Progenitor cell of endocrine pancreas (in vitro differentiated cells): ENCODE results near the gene PRODH. TPM values are rescaled to one million over a fixed set of nuclear protein-coding genes. Genes with fewer than 3 reads are reported as not detected.
"Not testable (repeated sequence)": the region's sequence is repeated elsewhere in the genome, so short reads cannot be mapped to it uniquely, and the experiment has no call there.

Source experiments
- DNase-seq: peaks from one replicate; pipeline ENCODE4 v3.0.0; 2021; ENCODE audit warnings: low spot score; ENCODE audit not compliant: unreplicated experiment
- H3K27ac Mint-ChIP-seq: 2 replicates; pipeline ENCODE4 v1.8.0; 2021; ENCODE audit warnings: mild to moderate bottlenecking, moderate library complexity, mixed read lengths
- H3K27me3 Mint-ChIP-seq: 2 replicates; pipeline ENCODE4 v1.8.0; 2021; ENCODE audit warnings: mixed read lengths
- H3K36me3 Mint-ChIP-seq: 2 replicates; pipeline ENCODE4 v1.8.0; 2022; ENCODE audit warnings: mixed read lengths; ENCODE audit not compliant: insufficient read depth
- H3K4me1 Mint-ChIP-seq: 2 replicates; pipeline ENCODE4 v1.8.0; 2021; ENCODE audit warnings: low read depth, mixed read lengths
- H3K4me3 Mint-ChIP-seq: 2 replicates; pipeline ENCODE4 v1.8.0; 2021; ENCODE audit warnings: low read depth, mild to moderate bottlenecking, moderate library complexity, mixed read lengths
- H3K9me3 Mint-ChIP-seq: 2 replicates; pipeline ENCODE4 v1.8.0; 2021; ENCODE audit warnings: low read depth, mixed read lengths
- total RNA-seq: library from RNA; stranded (reverse); gene quantifications from 2 replicates; pipeline ENCODE4 v1.2.1, GENCODE V29; 2021
- TF ChIP-seq, protein P1 (sequence below): fragments of 200-600 bp; sonication (generic); IDR thresholded peaks from one replicate; pipeline ENCODE4 v1.5.0; 2021; ENCODE audit warnings: antibody characterized with exemption, mild to moderate bottlenecking; ENCODE audit not compliant: unreplicated experiment

PRODH gene
- total RNA-seq, 1 donor from 2014 or later = 6.4 TPM

DNA sequence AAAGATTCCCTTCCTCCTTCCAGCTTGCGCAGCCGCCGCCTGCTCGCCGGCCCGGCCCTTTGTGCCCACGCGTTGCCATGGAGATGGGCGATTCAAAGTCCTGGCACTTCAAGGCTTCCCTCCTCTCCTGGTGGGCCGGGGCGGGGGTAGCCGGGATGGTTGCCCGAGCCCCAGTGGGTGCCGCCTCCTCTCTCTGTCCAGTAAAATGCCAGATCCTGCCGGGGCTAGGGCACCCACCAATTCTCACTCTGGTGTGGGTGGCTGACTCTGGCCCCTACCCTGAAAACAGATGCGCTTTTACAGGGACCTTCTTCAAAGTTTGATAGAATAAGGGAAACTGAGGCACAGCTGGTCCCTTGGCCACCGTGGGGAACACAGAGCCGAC, 22.2 kb upstream of the PRODH start:
- H3K36me3 Mint-ChIP-seq, H3K27ac Mint-ChIP-seq, H3K4me1 Mint-ChIP-seq, H3K27me3 Mint-ChIP-seq, H3K9me3 Mint-ChIP-seq, H3K4me3 Mint-ChIP-seq, DNase-seq: not testable (repeated sequence)

DNA sequence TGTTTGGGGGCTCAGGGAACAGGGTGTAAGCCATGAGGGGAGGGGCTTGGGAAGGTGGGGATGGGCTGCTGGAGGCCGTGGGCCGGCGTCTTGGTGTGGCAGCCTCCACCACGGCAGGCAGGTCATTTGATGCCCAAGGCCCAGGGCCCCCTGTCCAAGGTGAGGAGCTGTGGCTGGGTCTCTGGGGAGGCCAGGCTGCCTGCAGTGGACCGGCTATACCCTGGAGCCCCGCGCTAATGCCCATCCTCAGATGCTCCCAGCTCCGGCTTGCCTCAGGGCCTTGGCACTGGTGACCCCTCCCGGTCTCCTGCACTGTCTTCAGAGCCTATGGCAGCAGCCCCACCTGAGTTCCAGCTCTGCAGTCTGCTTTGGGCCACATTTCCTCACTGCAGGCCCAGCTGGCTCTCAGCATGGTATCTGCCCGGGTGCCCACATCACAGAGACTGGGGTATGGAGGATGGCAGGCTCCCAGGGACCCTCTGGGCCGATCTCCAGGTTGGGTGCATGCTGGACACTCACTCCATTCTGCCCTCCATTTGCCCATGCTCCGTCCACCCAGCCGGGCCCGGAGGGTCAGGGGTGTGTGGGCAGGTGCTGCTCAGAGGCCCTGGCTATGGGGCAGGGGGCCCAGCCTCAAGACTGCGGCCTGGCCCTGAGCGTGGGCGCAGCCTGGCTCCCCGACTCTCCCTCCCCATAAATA, 21.7 kb upstream of the PRODH start:
- not testable (repeated sequence) for H3K4me3 Mint-ChIP-seq

DNA sequence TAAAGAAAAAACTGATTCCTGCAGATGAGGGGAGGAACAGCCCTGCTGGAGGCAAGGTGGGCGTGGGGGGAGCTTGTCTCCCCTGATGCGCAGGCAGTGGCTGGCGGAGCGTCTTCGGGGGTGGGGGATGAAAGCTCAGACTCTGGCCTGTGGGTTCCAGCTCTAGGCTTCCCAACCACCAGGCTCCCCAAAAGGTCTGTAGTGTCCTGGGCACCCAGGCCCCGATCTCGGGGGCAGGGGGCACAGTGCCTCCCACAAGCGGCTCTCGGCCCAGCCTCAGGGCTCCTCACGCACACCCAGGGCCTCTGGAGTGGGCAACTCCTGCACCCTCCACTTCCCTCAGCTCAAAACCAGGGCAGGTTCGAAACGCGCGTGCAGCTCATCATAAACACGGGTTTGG, 20.9 kb upstream of the PRODH start:
- H3K9me3 Mint-ChIP-seq, DNase-seq, H3K27ac Mint-ChIP-seq, H3K4me1 Mint-ChIP-seq, H3K27me3 Mint-ChIP-seq, H3K36me3 Mint-ChIP-seq, H3K4me3 Mint-ChIP-seq: not testable (repeated sequence)

More for the DNA sequence above, 21.7 kb upstream of the PRODH start:
- H3K27ac Mint-ChIP-seq, H3K9me3 Mint-ChIP-seq, H3K36me3 Mint-ChIP-seq, DNase-seq, H3K27me3 Mint-ChIP-seq, H3K4me1 Mint-ChIP-seq: not testable (repeated sequence)

DNA sequence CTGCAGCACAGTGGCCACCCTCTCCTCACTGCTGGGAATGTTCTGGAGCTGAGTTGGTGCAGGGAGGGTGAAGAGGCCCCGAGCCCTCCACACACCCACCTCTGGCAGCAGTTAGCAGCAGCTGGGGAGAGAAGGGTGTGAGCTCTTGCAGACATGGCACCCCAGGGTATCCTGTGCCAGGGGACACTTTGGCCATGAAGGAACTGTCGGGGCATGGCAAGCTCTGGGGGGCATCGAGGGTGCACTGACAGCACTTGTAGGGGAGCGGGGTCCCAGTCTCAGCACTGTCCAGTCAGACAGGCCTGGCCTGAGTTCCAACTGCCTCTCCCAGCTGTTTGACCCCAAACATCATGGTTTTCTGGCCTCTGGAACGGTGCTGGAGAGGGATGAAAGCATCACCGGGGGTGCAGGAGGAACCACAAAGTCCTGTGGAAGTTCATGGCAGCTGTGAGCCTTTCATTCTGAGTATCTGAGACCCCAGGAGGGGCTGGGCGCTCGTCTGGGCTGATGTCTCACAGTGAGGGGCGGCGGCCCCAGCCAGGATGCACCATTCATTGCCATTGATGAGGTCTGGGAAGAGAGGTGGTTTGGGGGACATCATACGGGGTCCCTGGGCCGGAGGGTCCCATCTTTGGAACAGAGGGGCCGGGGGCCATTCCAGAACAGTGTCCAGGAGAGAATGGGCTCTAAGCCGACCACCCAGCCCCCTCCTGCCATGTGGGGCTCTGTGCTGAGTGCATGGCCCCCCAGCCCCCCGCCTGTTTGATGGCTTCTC, 20.2 kb upstream of the PRODH start:
- not testable (repeated sequence) for H3K4me3 Mint-ChIP-seq, H3K27me3 Mint-ChIP-seq, H3K27ac Mint-ChIP-seq, DNase-seq, H3K9me3 Mint-ChIP-seq, H3K4me1 Mint-ChIP-seq, H3K36me3 Mint-ChIP-seq

DNA sequence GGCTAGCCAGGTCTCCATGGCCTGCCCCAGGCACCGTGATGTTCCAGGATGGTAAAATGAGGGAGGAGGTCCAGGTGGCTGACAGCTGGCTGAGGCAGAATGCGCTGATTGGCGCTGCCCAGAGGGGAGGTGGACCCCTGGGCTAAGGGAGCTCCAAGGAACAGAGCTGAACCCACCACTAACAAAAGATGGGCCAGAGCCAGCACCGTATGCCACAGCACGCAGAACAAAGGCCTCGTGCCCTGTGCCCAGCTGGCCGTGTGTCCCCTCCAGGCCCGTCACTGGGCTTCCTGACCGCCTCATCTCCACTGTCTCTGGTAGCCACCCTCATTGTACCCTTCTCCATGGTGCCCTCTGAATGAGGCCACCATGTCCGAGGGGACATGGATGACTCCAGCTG, 19.6 kb upstream of the PRODH start:
- Mint-ChIP-seq H3K4me3 (no peak overlapping the region), H3K4me1 (peaks cover 3% of the 10 kb centered on the region), H3K27ac (no peak overlapping the region), H3K36me3 (no peaks in the 10 kb centered on the region), H3K27me3 (peaks cover 4% of the 10 kb centered on the region), H3K9me3 (no peaks in the 10 kb centered on the region)
- DNase-seq = no peak
- TF ChIP-seq, protein P1, sequence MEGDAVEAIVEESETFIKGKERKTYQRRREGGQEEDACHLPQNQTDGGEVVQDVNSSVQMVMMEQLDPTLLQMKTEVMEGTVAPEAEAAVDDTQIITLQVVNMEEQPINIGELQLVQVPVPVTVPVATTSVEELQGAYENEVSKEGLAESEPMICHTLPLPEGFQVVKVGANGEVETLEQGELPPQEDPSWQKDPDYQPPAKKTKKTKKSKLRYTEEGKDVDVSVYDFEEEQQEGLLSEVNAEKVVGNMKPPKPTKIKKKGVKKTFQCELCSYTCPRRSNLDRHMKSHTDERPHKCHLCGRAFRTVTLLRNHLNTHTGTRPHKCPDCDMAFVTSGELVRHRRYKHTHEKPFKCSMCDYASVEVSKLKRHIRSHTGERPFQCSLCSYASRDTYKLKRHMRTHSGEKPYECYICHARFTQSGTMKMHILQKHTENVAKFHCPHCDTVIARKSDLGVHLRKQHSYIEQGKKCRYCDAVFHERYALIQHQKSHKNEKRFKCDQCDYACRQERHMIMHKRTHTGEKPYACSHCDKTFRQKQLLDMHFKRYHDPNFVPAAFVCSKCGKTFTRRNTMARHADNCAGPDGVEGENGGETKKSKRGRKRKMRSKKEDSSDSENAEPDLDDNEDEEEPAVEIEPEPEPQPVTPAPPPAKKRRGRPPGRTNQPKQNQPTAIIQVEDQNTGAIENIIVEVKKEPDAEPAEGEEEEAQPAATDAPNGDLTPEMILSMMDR = no peak

DNA sequence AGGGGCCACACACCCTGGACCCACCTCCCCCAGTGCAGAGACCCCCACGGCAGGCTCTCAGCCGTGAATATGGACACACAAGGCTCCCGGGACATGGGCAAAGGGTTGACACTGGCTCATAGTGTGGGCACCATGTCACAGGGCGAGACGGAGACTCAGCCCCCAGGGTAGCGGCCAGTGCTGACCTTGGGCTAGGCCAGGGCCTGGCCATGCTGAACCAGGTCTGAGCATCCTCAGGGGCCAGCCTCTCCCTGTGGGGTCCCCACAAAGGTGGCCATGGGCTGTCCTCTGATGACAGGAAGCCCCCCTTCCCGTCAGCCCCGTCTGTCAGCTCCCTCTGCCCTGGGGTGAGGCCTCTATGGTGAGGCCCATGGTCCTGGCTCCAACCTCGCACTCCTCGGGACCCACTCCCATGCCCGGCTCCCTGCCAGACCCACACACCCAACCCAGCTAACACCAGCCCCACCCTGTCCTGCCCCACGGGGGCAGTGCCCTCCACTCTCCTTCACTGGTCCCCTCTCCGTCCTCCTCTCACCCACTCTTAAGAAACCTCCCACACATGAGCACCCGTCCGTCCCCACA, 19.0 kb upstream of the PRODH start:
- Mint-ChIP-seq H3K4me1 (peaks cover 6% of the 10 kb centered on the region), H3K4me3 (no peak overlapping the region), H3K27me3 (peaks cover 4% of the 10 kb centered on the region), H3K9me3 (no peaks in the 10 kb centered on the region), H3K36me3 (no peaks in the 10 kb centered on the region), H3K27ac (no peak overlapping the region)
- DNase-seq = no peak
- TF ChIP-seq, protein P1 = no peak

DNA sequence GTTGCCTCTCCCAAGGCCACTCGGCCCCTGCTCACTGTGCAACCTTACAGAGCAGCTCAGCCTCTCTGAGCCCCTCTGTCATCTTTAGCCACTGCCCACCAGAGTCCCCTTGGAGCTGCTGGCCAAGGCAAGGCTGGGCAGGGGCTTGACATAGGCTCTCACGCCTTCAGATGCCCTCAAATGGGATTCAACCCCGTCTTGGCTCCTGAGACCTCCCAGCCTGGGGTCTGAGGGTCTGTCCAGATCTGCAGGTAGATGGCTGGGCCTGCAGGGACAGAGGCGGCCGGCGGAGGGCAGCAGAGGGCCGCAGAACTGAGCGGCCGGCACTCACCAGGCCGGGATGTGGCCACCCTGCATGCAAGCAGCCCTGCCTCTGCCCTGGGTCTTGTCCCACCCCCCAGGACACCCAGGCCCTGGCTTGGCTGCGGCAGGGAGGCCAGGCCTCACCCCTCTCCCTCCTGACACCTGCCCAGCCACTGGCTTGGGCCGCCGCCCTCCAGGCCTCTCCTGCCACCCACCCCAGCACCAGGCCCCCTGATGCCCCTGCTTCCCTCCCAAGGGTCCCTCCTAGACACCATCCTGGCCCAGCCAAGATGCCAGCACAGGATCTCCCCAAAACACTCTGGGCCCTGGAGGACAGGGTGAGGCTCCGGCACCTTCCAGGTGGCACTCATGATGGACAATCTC, 18.4 kb upstream of the PRODH start:
- peak; percentile 78 for DNase-seq
- not testable (repeated sequence) for H3K27me3 Mint-ChIP-seq, H3K9me3 Mint-ChIP-seq, H3K27ac Mint-ChIP-seq, H3K36me3 Mint-ChIP-seq, H3K4me3 Mint-ChIP-seq
- TF ChIP-seq, protein P1 = peak; percentile 80
- peaks cover 12% of the 10 kb centered on the region for H3K4me1 Mint-ChIP-seq

DNA sequence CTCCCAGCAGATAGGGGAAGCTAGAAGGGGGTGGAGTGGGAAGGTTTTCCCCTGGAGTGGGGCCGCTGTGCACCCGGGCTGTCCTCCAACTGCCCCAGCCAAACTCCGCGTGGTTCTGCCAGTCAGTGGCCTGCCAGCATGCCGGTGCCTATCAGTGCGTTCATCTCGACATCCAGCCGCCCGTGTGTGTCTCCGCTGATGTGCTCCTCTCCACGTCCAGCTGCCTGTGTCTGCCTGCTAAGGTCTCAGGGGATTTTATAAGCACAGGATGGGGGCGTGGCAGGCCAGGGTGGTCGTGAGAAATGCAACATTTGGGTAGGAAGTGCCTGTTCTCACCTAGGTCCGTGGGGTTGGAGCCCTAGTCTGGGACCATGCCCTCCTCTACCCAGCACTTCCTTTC, 17.0 kb upstream of the PRODH start:
- DNase-seq, H3K36me3 Mint-ChIP-seq, H3K27me3 Mint-ChIP-seq, H3K4me3 Mint-ChIP-seq, H3K9me3 Mint-ChIP-seq, H3K27ac Mint-ChIP-seq: not testable (repeated sequence)
- peaks cover 19% of the 10 kb centered on the region for H3K4me1 Mint-ChIP-seq
